CMK (cell line): ENCODE data around the gene LMF2.
"Not testable (repeated sequence)": the region's sequence is repeated elsewhere in the genome, so short reads cannot be mapped to it uniquely, and the experiment has no call there.

Experiments
- DNase-seq: peaks from one replicate; pipeline ENCODE4 v3.0.0-alpha.2; 2010; ENCODE audit warnings: low read depth

Gene LMF2

GRCh38 chr22:50507421-50507990 is at the start of gene LMF2:
LMF2 (minus strand) TSS chr22:50507702; CDS start chr22:50507675, 27 bp downstream.
- DNase-seq, result no peak

- DNase-seq, result no peak
Observed at GRCh38 chr22:50556703-50557102, 49.2 kb upstream of the LMF2 start.

DNA sequence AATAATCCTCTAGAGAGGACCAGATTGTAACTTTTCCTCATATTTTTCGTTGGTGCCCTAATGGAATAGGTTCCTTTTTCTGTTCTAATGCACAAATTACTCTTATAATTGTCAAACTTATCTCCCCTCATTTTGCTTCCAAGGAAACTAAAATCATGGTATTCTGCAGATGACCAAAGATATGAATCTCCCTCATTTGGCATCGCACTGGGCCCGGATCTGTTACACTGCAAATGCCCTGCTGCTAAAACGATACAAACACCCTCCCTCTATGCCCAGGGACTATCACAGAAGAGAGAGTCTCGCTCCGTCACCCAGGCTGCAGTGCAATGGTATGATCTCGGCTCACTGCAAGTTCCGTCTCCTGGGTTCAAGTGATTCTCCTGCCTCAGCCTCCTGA is 45.8 kb upstream of the LMF2 start:
- no peak for DNase-seq

GRCh38 chr22:50551160-50551752 is 43.8 kb upstream of the LMF2 start:
- no peak for DNase-seq

DNA sequence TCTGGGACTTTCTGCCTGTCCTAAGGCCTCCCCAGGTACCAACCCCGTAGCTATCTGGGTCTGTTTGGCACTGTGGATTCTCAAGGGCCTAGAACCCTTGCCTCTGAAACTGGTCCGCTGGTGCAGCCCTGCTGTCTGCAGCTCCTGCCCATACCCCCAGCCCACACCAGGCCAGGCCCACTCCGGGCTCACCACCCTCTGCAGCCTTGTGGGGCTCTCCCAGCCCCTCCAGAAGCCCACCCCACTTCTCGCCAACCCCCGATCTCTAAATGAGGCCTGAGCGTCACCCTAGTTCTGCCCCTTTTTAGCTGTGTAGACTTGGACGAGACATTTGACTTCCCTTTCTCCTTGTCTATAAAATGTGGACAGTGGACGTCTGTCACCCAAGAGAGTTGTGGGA is 42.9 kb upstream of the LMF2 start:
- no peak for DNase-seq

- DNase-seq, result no peak
Observed at GRCh38 chr22:50548921-50549790, 41.7 kb upstream of the LMF2 start.

DNA sequence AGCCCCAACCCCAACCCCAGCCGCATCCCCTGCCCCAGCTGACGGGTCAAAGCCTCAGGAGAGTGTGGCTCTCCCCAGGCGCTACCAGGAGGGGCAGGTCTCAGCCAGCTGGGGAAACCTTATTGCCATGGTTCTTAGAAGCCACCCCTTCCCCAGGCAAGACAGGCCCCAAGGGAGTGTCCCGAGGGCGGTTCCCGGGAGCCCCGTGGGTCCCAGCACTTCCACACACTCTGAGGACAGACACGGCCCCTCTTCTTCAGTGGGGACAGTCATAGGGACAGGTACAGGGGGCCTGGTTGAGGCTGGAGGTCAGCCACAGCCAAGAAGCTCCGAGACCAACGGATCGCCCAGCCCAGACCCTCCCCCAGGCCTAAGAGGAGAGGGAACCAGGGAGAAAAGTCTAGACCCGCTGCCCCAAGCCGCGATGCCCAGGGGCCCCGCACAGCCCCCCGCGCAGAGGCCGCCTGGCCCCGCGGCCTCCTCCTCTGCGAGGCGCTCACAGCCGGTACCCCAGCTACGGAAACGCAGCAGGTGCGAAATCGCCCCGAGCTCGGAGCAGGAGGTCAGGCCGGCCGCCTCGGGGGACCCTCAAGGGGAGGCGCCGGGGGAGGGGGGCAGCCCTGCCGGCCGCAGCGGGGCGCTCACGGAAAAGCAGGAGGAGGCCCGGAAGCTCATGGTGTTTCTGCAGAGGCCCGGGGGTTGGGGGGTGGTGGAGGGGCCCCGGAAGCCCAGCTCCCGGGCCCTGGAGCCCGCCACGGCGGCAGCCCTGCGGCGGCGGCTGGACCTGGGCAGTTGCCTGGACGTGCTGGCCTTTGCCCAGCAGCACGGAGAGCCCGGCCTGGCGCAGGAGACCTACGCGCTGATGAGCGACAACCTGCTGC is 40.8 kb upstream of the LMF2 start:
- no peak for DNase-seq

DNA sequence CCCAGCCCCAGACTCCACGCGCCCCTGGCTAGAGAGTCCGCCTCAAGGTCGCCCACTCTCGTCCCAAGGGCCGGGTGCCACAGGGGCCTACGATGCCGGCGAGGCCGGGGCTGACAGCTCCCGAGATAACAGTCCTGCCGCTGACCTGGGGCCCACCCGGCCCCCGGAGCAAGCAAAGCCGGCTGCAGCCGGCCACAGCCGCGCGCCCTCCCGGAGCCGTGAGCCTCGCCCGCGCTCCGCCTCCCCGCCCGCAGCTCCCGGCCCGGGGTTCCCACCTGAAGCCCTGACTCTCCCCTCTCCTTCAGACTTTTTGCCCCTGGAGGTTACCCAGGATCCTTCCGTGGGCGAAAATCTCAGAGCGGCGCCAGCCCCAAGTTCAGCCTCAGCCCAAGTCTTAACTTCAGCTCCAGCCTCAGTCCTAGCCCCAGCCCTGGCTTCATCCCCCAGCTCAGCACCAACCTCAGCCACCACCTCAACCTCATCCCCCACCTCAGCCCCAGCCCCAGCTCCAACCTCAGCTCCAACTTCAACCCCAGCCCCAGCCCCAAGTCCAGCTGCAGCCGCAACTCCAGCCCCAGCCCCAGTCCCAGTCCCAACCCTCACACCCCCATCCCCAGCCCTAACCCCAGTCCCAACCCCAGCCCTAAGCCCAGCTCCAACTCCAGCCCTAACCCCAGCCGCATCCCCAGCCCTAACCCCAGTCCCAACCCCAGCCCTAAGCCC is 39.9 kb upstream of the LMF2 start:
- no peak for DNase-seq

DNA sequence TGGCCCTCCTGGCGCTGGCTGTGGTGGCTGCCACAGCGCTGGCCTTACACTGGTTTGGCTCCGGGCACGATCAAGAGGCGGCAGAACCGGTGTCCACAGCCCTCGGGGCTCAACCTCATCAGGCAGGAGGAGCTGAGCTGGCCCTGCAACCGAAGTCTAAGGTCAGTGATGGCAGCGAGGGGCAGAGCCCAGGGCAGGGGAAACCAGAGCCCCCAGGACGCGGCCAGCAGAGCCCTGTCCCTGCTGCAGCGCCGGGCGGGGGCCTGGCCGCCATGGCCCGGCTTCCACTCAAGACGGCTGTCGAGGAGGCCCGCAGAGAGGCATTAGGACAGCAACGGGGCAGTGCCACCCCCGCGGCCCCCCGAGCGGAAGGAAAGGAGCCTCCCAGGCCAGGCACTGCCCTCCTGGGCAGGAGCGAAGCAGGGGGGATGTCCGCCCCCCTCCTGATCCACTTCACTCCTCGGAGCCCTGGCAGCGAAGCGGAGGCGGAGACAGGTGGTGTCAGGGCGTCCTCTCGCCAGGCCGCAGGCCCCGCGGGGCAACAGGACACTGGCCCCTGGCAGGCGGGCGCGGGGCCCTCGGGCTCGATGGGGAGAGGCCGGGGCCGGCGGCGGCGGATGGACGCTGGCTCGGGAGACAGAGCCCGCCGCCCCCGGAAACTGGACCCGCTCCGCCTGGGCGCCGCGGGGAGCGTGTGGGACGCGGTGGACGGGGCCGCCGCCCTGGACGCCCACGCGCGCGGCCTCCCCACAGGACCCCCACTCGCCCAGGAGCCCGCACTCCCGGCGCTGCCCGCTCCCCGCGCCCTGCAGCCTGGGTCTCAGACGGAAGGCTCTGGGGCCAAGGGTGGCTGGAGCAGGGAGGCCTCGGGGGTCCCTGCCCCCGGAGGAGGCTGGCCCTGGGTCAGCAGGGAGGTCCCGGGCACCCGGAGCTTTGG is 39.1 kb upstream of the LMF2 start:
- DNase-seq, result no peak

DNA sequence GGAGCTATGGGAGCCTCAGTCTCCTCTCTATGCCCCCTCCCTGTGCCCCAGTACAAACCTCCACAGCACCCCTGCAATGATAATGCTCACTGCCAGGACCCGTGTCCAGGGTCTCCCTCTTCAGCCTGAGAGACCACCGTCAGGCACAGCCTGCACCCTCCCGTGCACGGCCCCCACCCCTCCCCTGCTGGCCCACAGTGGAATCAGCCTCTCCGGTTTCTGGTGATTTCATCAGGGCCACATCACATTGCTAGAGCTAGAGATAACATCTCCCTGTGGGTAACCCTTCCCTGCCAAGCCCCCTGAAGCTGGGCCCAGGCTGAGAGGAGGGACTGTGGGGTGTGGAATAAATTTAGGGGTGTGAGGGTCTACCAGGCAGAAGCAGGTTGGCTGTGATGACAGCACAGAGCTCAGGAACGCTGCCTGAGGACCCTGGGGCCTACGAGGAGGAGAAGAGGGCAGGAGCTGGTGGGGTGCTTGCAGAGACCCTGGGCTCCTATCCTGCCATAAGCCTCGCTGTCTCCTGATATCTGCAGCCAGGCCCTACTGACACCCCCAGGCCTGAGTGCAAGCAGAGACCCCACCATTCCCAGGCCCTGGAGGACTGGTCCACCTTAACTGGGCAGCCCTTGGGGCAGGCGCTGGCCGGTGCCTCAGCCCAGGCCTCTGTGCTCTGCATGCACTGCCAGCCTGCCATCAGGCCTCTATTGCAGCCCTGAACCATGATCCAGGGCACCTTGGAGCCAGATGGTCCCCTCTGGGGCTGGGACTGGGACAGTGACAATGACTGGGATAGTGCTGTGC is 38.2 kb upstream of the LMF2 start, which contains the start of gene KLHDC7B:
KLHDC7B (plus strand) TSS at position 378 of the 804 bp plus-strand sequence; CDS start at position 723, 345 bp downstream.
- DNase-seq, result no peak

GRCh38 chr22:50544746-50545253 is 37.3 kb upstream of the LMF2 start:
- no peak for DNase-seq

DNA sequence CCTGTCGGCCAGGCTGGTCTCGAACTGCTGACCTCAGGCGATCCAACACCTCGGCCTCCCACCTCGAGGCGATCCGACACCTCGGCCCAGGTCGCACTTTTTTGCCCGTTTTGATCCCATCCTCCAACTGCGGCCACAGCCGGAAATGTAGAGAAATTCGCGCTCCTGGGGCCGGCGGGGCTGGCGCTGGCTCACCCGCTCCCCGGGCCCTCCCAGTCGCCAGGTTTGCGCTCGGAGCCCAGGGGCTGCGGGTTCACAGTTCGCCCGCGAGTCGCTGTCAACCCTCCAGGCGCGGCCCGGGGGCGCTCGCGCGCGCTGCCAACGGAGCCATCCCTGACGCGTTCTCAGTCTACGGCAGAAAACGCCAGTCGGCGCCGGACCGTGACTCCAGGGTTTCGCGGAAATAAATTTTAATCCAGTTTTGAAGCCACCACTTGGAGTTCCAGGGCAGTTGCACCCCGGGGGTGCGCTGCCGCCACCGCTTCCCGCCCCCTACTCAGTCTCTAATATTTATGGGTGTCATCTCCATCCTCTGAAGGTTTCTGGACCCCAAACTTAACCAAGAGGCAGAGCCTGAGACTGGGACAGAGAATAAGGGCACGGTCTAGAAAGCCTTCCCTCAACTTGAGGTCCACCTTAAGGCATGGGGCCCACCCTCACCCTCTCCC is 36.7 kb upstream of the LMF2 start:
- no peak for DNase-seq

DNA sequence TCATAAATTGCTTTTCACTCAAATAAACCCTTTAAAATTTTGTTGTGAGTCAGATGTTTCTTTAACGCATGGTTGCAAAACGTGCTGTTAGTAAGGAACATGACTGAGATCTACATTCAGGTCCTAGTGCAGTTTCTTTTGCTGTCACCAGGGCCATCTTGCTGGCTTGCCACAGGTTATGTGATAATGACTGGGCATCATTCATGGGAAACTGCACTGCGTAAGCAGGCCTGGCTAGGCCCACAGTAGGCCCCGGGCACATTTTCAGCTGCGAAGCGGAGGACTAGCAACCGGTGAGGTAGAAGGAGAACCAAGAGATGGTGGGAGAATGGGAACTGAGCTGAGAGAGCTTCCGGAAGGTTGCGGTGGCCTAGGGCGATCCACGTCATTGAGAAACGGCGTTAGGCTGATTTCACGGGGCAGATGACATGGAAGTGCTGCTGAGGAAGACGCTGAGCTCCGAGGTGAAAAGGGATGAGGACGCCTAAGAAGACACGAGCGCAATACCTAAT is 35.0 kb upstream of the LMF2 start:
- no peak for DNase-seq

GRCh38 chr22:50541667-50542026 is 34.1 kb upstream of the LMF2 start:
- not testable (repeated sequence) for DNase-seq

DNA sequence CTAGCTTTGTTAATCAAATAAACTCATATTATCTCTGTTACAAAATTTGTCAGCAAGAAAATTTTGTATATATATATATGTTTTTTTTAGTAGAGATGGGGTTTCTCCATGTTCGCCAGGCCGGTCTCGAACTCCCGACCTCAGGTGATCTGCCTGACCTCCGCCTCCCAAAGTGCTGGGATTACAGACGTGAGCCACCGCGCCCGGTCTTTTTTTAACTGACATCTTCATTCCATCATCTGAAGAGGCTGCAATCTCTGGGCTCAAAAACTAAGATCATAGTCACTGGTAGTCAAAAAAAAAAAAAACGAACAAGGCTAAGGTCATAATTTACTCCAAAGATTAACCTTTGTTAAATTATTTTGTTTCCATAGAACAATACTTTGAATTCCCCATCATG is 32.9 kb upstream of the LMF2 start:
- DNase-seq, result no peak

GRCh38 chr22:50537765-50538164 is 30.3 kb upstream of the LMF2 start:
- no peak for DNase-seq

- DNase-seq, result no peak
Observed at GRCh38 chr22:50536226-50536625, 28.7 kb upstream of the LMF2 start.

DNA sequence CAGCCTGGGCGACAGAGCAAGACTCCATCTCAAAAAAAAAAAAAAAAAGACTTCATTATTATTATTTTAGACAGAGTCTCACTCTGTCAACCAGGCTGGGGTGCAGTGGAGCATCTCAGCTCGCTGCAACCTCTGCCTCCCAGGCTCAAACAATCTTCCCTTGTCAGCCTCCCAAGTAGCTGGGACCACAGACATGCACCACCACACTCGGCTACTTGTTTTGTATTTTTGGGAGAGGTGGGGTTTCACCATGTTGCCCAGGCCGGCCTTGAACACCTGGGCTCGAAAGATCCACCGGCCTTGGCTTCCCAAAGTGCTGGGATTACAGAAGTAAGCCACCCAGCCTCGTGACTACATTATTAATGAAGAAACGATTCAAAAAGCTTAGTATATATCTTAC is 27.6 kb upstream of the LMF2 start:
- no peak for DNase-seq
